Duodenal mucosa (tissue), 2 donors: ENCODE results near the gene ZBTB40.

Experiments
- H3K27ac ChIP-seq: one replicate; pipeline ENCODE4 v1.7.0; 2013; ENCODE audit warnings: low read depth, low read length
- H3K27me3 ChIP-seq, 2 donors: one replicate each; pipeline ENCODE4 v1.7.0; 2013; ENCODE audit warnings: low read length in 2 of 2, control low read depth in 1 of 2; ENCODE audit not compliant: insufficient read depth in 2 of 2, control insufficient read depth in 1 of 2
- H3K36me3 ChIP-seq, 2 donors: one replicate each; pipeline ENCODE4 v1.7.0; 2013; ENCODE audit warnings: low read length in 2 of 2, control low read depth in 1 of 2; ENCODE audit not compliant: insufficient read depth in 2 of 2, control insufficient read depth in 1 of 2
- H3K4me1 ChIP-seq, 2 donors: one replicate each; pipeline ENCODE4 v1.7.0; 2013; ENCODE audit warnings: low read length in 2 of 2, control low read depth in 1 of 2; ENCODE audit not compliant: insufficient read depth in 2 of 2, control insufficient read depth in 1 of 2
- H3K4me3 ChIP-seq, 2 donors: one replicate each; pipeline ENCODE4 v1.7.0; 2013; ENCODE audit warnings: low read length in 2 of 2, low read depth in 1 of 2
- H3K9ac ChIP-seq, 2 donors: one replicate each; pipeline ENCODE4 v1.7.0; 2013; ENCODE audit warnings: low read length in 2 of 2, low read depth in 1 of 2
- H3K9me3 ChIP-seq, 2 donors: one replicate each; pipeline ENCODE4 v1.7.0; 2013; ENCODE audit warnings: low read length in 2 of 2, control low read depth in 1 of 2; ENCODE audit not compliant: control insufficient read depth in 1 of 2

The ZBTB40 gene

GRCh38 chr1:22516906-22517571, 65.4 kb downstream of the ZBTB40 start:
- Histone ChIP-seq H3K27ac (no peak overlapping the region), H3K36me3 (peaks cover 76 to 98% of the 10 kb centered on the region in 2 donors)

GRCh38 chr1:22517956-22518355, 66.3 kb downstream of the ZBTB40 start:
- peaks cover 77 to 95% of the 10 kb centered on the region in 2 donors for H3K36me3 ChIP-seq

More at GRCh38 chr1:22516906-22517571, 65.4 kb downstream of the ZBTB40 start:
- H3K9ac ChIP-seq, result no peak overlapping the region
- no peaks in the 10 kb centered on the region for H3K27me3 ChIP-seq
- H3K4me1 ChIP-seq, result no peaks in the 10 kb centered on the region
- H3K9me3 ChIP-seq, result no peaks in the 10 kb centered on the region
- H3K4me3 ChIP-seq, result no peak overlapping the region

GRCh38 chr1:22518379-22518778, 66.7 kb downstream of the ZBTB40 start:
- H3K9ac ChIP-seq, result no peak overlapping the region
- H3K36me3 ChIP-seq, result peaks cover 79 to 94% of the 10 kb centered on the region in 2 donors
- H3K9me3 ChIP-seq, result no peaks in the 10 kb centered on the region
- H3K4me1 ChIP-seq, result no peaks in the 10 kb centered on the region
- H3K4me3 ChIP-seq, result no peak overlapping the region
- H3K27ac ChIP-seq, result no peak overlapping the region
- no peaks in the 10 kb centered on the region for H3K27me3 ChIP-seq

More at GRCh38 chr1:22517956-22518355, 66.3 kb downstream of the ZBTB40 start:
- Histone ChIP-seq H3K4me1 (no peaks in the 10 kb centered on the region), H3K27ac (no peak overlapping the region), H3K4me3 (no peak overlapping the region), H3K9ac (no peak overlapping the region), H3K9me3 (no peaks in the 10 kb centered on the region), H3K27me3 (no peaks in the 10 kb centered on the region)

GRCh38 chr1:22520871-22521270, 69.2 kb downstream of the ZBTB40 start:
- Histone ChIP-seq H3K9ac (no peak overlapping the region), H3K9me3 (no peaks in the 10 kb centered on the region), H3K27ac (no peak overlapping the region), H3K4me1 (no peaks in the 10 kb centered on the region), H3K36me3 (peaks cover 83 to 92% of the 10 kb centered on the region in 2 donors), H3K4me3 (no peak overlapping the region), H3K27me3 (no peaks in the 10 kb centered on the region)

- Histone ChIP-seq H3K4me1 (no peaks in the 10 kb centered on the region), H3K27me3 (no peaks in the 10 kb centered on the region), H3K9me3 (no peaks in the 10 kb centered on the region), H3K36me3 (peaks cover 84 to 92% of the 10 kb centered on the region in 2 donors), H3K4me3 (no peak overlapping the region), H3K9ac (no peak overlapping the region), H3K27ac (no peak overlapping the region)
Observed at GRCh38 chr1:22521692-22522091, 70.0 kb downstream of the ZBTB40 start.

- H3K4me3 ChIP-seq, result no peak overlapping the region
- no peaks in the 10 kb centered on the region for H3K9me3 ChIP-seq
- H3K36me3 ChIP-seq, result peaks cover 82 to 92% of the 10 kb centered on the region in 2 donors
- H3K4me1 ChIP-seq, result no peaks in the 10 kb centered on the region
- H3K9ac ChIP-seq, result no peak overlapping the region
- H3K27me3 ChIP-seq, result no peaks in the 10 kb centered on the region
- H3K27ac ChIP-seq, result no peak overlapping the region
Observed at GRCh38 chr1:22522221-22522743, 70.6 kb downstream of the ZBTB40 start.

GRCh38 chr1:22524481-22524880, 72.8 kb downstream of the ZBTB40 start:
- no peak overlapping the region for H3K27ac ChIP-seq
- no peaks in the 10 kb centered on the region for H3K4me1 ChIP-seq
- peaks cover 63 to 83% of the 10 kb centered on the region in 2 donors for H3K36me3 ChIP-seq

GRCh38 chr1:22525211-22525610, 73.6 kb downstream of the ZBTB40 start:
- Histone ChIP-seq H3K4me1 (peaks cover 0 to 4% of the 10 kb centered on the region in 2 donors), H3K27me3 (no peaks in the 10 kb centered on the region), H3K9me3 (no peaks in the 10 kb centered on the region), H3K27ac (no peak overlapping the region), H3K9ac (no peak overlapping the region), H3K36me3 (peaks cover 57 to 76% of the 10 kb centered on the region in 2 donors), H3K4me3 (no peak overlapping the region)

More at GRCh38 chr1:22524481-22524880, 72.8 kb downstream of the ZBTB40 start:
- no peak overlapping the region for H3K9ac ChIP-seq
- H3K4me3 ChIP-seq, result no peak overlapping the region
- H3K9me3 ChIP-seq, result no peaks in the 10 kb centered on the region
- H3K27me3 ChIP-seq, result no peaks in the 10 kb centered on the region

GRCh38 chr1:22525646-22526045, 74.0 kb downstream of the ZBTB40 start:
- Histone ChIP-seq H3K9ac (no peak overlapping the region), H3K4me1 (peaks cover under 1 to 9% of the 10 kb centered on the region in 2 donors), H3K4me3 (no peak overlapping the region), H3K27ac (no peak overlapping the region), H3K9me3 (no peaks in the 10 kb centered on the region), H3K36me3 (peaks cover 52 to 72% of the 10 kb centered on the region in 2 donors), H3K27me3 (no peaks in the 10 kb centered on the region)

GRCh38 chr1:22526098-22526497, 74.4 kb downstream of the ZBTB40 start:
- no peak overlapping the region for H3K9ac ChIP-seq
- H3K27me3 ChIP-seq, result no peaks in the 10 kb centered on the region
- H3K4me3 ChIP-seq, result no peak overlapping the region
- no peaks in the 10 kb centered on the region for H3K9me3 ChIP-seq
- peaks cover 4 to 13% of the 10 kb centered on the region in 2 donors for H3K4me1 ChIP-seq
- peaks cover 48 to 67% of the 10 kb centered on the region in 2 donors for H3K36me3 ChIP-seq
- no peak overlapping the region for H3K27ac ChIP-seq
